Measurements from ENCODE around the gene IRF3.

Gene IRF3

DNA sequence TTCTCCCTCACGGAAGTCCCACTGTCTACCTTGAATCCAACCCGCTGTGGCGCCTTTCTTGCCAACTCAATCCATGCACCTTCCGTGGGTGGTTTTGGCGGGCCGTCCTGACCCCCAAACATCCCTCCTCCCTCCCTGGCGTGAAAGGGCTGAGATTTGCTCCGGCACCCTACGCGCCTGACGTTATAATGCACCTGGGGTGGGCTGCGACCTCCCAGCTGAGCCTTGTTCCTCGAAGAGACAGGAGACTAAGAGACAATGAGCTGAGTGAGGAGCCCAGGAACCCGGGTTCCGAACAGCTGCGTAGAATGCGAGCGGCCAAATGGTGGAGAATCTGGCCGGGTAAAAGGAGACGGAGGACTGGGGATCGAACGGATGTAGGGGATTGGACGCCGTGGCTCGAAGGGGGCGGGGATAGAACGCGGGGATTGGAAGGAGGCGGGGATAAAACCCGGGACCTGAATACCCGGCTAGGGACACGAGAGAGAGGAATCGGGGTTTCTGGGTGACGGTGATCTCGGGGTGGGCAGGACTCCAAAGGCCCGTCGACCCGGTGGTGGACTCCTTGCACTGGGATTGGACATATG is 25.1 kb upstream of the IRF3 start, which contains the start of gene CPT1C:
CPT1C (plus strand) TSS at position 461 of the 587 bp plus-strand sequence. CDS start 1,137 bp downstream, outside the sequence.
- Histone ChIP-seq H3K9me2 (ENCODE audit: low read depth, low read length) (no peaks in the 10 kb centered on the region), H3F3A (ENCODE audit: insufficient read depth, low read length) (0 out of 2 replicates have a peak, but pooled peaks cover 3% of the 10 kb centered on the region), H3K4me1 (ENCODE audit: insufficient read depth, low read length, severe bottlenecking) (peaks cover 19% of the 10 kb centered on the region), H3K27me3 (ENCODE audit: insufficient read depth, low read length) (no peaks in the 10 kb centered on the region), H3K36me3 (ENCODE audit: insufficient read depth, low read length) (peaks cover 46% of the 10 kb centered on the region), H3K4me2 (ENCODE audit: low read length) (peak within 1 kb of the TSS; percentile 53; the same call in 1 of the 2 replicates), H3K9ac (ENCODE audit: low read length) (no peak within 1 kb of the TSS; the same call in 1 of the 2 replicates), H3K9me3 (ENCODE audit: low read length) (no peaks in the 10 kb centered on the region), H4K20me1 (ENCODE audit: insufficient read depth, low read length) (no peaks in the 10 kb centered on the region), H3K79me2 (ENCODE audit: insufficient read depth, low read length) (no peaks in the 10 kb centered on the region), H3K4me3 (ENCODE audit: low read depth, low read length, poor library complexity, severe bottlenecking) (peak within 1 kb of the TSS; percentile 49), H2AFZ (ENCODE audit: low read length) (no peak within 1 kb of the TSS), H3K27ac (ENCODE audit: low read depth, low read length, poor library complexity, severe bottlenecking) (no peak within 1 kb of the TSS)
- TF ChIP-seq, protein P1, sequence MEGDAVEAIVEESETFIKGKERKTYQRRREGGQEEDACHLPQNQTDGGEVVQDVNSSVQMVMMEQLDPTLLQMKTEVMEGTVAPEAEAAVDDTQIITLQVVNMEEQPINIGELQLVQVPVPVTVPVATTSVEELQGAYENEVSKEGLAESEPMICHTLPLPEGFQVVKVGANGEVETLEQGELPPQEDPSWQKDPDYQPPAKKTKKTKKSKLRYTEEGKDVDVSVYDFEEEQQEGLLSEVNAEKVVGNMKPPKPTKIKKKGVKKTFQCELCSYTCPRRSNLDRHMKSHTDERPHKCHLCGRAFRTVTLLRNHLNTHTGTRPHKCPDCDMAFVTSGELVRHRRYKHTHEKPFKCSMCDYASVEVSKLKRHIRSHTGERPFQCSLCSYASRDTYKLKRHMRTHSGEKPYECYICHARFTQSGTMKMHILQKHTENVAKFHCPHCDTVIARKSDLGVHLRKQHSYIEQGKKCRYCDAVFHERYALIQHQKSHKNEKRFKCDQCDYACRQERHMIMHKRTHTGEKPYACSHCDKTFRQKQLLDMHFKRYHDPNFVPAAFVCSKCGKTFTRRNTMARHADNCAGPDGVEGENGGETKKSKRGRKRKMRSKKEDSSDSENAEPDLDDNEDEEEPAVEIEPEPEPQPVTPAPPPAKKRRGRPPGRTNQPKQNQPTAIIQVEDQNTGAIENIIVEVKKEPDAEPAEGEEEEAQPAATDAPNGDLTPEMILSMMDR (IDR thresholded peaks at IDR 0.05; ENCODE audit: low read length): no peak
- TF ChIP-seq EZH2 (IDR thresholded peaks at IDR 0.05; ENCODE audit: borderline replicate concordance, low read length): no peak

DNA sequence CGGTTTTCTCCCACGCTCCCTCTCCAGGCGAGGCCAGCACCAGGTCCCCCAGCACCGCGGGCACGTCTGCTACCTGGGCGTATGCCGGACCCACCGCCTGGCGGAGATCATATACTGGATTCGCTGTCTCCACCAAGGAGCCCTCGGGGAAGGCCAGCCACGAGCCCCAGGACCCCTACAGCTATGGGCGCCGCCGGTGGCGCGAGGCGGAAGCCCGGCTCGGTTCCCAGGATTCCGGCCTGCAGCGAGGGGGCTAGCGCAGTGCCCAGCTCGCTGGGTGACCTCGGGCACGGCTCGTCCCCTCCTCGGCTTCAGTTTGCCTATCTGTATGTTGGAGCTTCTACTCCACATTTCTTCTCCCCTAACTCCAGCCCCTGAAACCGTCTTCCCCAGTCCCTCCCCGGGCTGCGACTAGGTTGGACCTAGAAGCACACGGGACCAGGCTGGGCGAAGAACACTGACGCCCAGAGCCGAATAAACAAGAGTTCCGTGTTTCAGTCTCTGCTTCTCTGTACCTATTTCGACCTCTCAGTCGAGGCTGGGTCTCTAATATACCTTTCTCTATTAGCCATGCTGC is 24.5 kb upstream of the IRF3 start:
- H3K4me2 ChIP-seq (ENCODE audit: low read length): no peak overlapping the region
- no peak overlapping the region for H2AFZ ChIP-seq (ENCODE audit: low read length)
- no peak overlapping the region for H3K4me3 ChIP-seq (ENCODE audit: low read depth, low read length, poor library complexity, severe bottlenecking)
- H3K36me3 ChIP-seq (ENCODE audit: insufficient read depth, low read length): peaks cover 52% of the 10 kb centered on the region
- H3K27me3 ChIP-seq (ENCODE audit: insufficient read depth, low read length): no peaks in the 10 kb centered on the region
- H3K4me1 ChIP-seq (ENCODE audit: insufficient read depth, low read length, severe bottlenecking): peaks cover 19% of the 10 kb centered on the region
- no peak for TF ChIP-seq EZH2 (IDR thresholded peaks at IDR 0.05; ENCODE audit: borderline replicate concordance, low read length)
- TF ChIP-seq, protein P1 (IDR thresholded peaks at IDR 0.05; ENCODE audit: low read length): no peak
- H3K9me2 ChIP-seq (ENCODE audit: low read depth, low read length): no peaks in the 10 kb centered on the region
- H3K79me2 ChIP-seq (ENCODE audit: insufficient read depth, low read length): no peaks in the 10 kb centered on the region
- no peak overlapping the region for H3K27ac ChIP-seq (ENCODE audit: low read depth, low read length, poor library complexity, severe bottlenecking)
- no peak overlapping the region for H3K9ac ChIP-seq (ENCODE audit: low read length)
- H4K20me1 ChIP-seq (ENCODE audit: insufficient read depth, low read length): no peaks in the 10 kb centered on the region
- 0 out of 2 replicates have a peak, but pooled peaks cover 3% of the 10 kb centered on the region for H3F3A ChIP-seq (ENCODE audit: insufficient read depth, low read length)
- no peaks in the 10 kb centered on the region for H3K9me3 ChIP-seq (ENCODE audit: low read length)

DNA sequence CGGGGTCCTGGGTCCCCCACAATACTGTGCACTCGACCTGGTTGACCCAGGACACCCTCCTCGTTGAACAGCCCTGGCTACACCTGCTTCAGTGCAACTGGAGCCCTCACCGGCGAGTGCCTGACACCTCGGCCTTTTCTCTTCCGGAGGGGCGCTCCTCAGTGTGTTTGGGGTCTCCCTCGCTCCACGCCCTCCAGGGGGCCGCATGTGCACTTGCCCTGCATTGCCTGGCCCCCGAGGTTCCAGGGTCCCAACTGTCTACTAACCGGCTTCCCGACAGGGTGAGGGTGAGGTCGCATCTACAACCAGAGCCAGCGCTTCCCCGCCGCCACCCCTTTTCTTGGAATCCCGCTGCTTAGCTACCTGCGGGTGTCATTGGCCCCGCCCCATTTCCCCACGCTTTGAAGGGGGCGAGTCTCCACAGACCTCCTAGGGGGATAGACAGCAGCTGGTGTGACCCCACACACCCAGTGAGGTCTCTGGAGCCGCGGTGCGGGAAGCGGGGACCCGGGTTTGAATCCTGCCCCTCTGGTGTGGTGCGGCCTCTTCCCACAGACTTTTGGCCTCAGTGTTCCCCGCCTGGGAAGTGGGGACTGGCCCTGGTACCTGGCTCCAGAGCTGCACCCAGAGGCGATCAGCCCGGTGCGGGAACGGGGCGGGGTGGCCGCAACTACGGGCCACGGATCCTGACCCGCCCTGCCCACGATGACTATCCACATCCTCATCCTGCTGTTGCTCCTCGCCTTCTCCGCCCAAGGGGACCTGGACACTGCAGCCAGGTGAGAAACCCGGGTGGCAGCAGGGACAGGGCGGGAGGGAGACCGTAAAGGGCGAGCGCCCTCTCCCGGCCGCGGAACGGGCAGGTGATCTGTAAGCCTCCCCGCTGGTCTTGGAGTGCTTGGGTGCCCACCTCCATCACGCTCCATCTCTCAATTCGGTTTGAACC is 23.7 kb upstream of the IRF3 start, which contains the start of gene ADM5:
ADM5 (plus strand) TSS at position 462 of the 946 bp plus-strand sequence; CDS start at position 706, 244 bp downstream.
- Histone ChIP-seq H3K9me2 (ENCODE audit: low read depth, low read length) (no peaks in the 10 kb centered on the region), H3K4me3 (ENCODE audit: low read depth, low read length, poor library complexity, severe bottlenecking) (no peak within 1 kb of the TSS), H4K20me1 (ENCODE audit: insufficient read depth, low read length) (no peaks in the 10 kb centered on the region), H3K4me2 (ENCODE audit: low read length) (no peak within 1 kb of the TSS), H3K4me1 (ENCODE audit: insufficient read depth, low read length, severe bottlenecking) (peaks cover 19% of the 10 kb centered on the region), H3K9me3 (ENCODE audit: low read length) (no peaks in the 10 kb centered on the region), H3K79me2 (ENCODE audit: insufficient read depth, low read length) (no peaks in the 10 kb centered on the region), H3K27me3 (ENCODE audit: insufficient read depth, low read length) (no peaks in the 10 kb centered on the region), H3K27ac (ENCODE audit: low read depth, low read length, poor library complexity, severe bottlenecking) (no peak within 1 kb of the TSS), H3F3A (ENCODE audit: insufficient read depth, low read length) (0 out of 2 replicates have a peak, but pooled peaks cover 3% of the 10 kb centered on the region), H2AFZ (ENCODE audit: low read length) (no peak within 1 kb of the TSS), H3K36me3 (ENCODE audit: insufficient read depth, low read length) (peaks cover 59% of the 10 kb centered on the region), H3K9ac (ENCODE audit: low read length) (no peak within 1 kb of the TSS)
- TF ChIP-seq, protein P1 (IDR thresholded peaks at IDR 0.05; ENCODE audit: low read length): peak; percentile 51
- no peak for TF ChIP-seq EZH2 (IDR thresholded peaks at IDR 0.05; ENCODE audit: borderline replicate concordance, low read length)

Measured in OCI-LY1 (cell line).